ENCODE data around the gene MYLK. TPM values are rescaled to one million over a fixed set of nuclear protein-coding genes. Genes with fewer than 3 reads are reported as not detected.
A peak's percentile ranks its signal among the peaks of the same experiment; 100 is the strongest.

The MYLK gene
- total RNA-seq, 1 donor from 2014 or later, result 20.1 TPM

- Mint-ChIP-seq H3K4me1 (peaks cover 59% of the 10 kb centered on the region), H3K27me3 (ENCODE audit: low read depth) (no peaks in the 10 kb centered on the region), H3K9me3 (no peaks in the 10 kb centered on the region), H3K36me3 (ENCODE audit: low read depth) (peaks cover 6% of the 10 kb centered on the region), H3K27ac (ENCODE audit: unreplicated experiment) (peak overlapping the region; percentile 85), H3K4me3 (no peak overlapping the region)
- no peak for DNase-seq (ENCODE audit: low read depth, low spot score)
- no peak for TF ChIP-seq CTCF (conservative IDR thresholded peaks at IDR 0.05)
Measured at GRCh38 chr3:123634149-123635051, 249.7 kb downstream of the MYLK start.

- Mint-ChIP-seq H3K27me3 (ENCODE audit: low read depth) (no peaks in the 10 kb centered on the region), H3K4me1 (peaks cover 51% of the 10 kb centered on the region), H3K27ac (ENCODE audit: unreplicated experiment) (no peak overlapping the region), H3K9me3 (no peaks in the 10 kb centered on the region), H3K36me3 (ENCODE audit: low read depth) (peaks cover 6% of the 10 kb centered on the region), H3K4me3 (no peak overlapping the region)
- no peak for TF ChIP-seq CTCF (conservative IDR thresholded peaks at IDR 0.05)
- DNase-seq (ENCODE audit: low read depth, low spot score), result no peak
Measured at GRCh38 chr3:123633530-123633929, 250.6 kb downstream of the MYLK start.

- no peaks in the 10 kb centered on the region for H3K9me3 Mint-ChIP-seq
- H3K36me3 Mint-ChIP-seq (ENCODE audit: low read depth), result peaks cover 6% of the 10 kb centered on the region
- no peak for DNase-seq (ENCODE audit: low read depth, low spot score)
- no peaks in the 10 kb centered on the region for H3K27me3 Mint-ChIP-seq (ENCODE audit: low read depth)
- peak overlapping the region; percentile 88 for H3K27ac Mint-ChIP-seq (ENCODE audit: unreplicated experiment)
- peaks cover 48% of the 10 kb centered on the region for H3K4me1 Mint-ChIP-seq
- TF ChIP-seq CTCF (conservative IDR thresholded peaks at IDR 0.05), result no peak
- peak overlapping the region; percentile 36 for H3K4me3 Mint-ChIP-seq
Measured at GRCh38 chr3:123632161-123632655, 251.9 kb downstream of the MYLK start.

GRCh38 chr3:123629747-123630047 lies 254.4 kb downstream of the MYLK start:
- Mint-ChIP-seq H3K27ac (ENCODE audit: unreplicated experiment) (no peak overlapping the region), H3K36me3 (ENCODE audit: low read depth) (peaks cover 9% of the 10 kb centered on the region), H3K9me3 (no peaks in the 10 kb centered on the region), H3K27me3 (ENCODE audit: low read depth) (no peaks in the 10 kb centered on the region), H3K4me1 (peaks cover 23% of the 10 kb centered on the region), H3K4me3 (no peak overlapping the region)
- DNase-seq (ENCODE audit: low read depth, low spot score), result no peak
- TF ChIP-seq CTCF (conservative IDR thresholded peaks at IDR 0.05), result peak; percentile 20

- Mint-ChIP-seq H3K36me3 (ENCODE audit: low read depth) (peaks cover 9% of the 10 kb centered on the region), H3K4me3 (no peak overlapping the region), H3K27ac (ENCODE audit: unreplicated experiment) (peak overlapping the region; percentile 81), H3K27me3 (ENCODE audit: low read depth) (no peaks in the 10 kb centered on the region), H3K9me3 (no peaks in the 10 kb centered on the region), H3K4me1 (peaks cover 18% of the 10 kb centered on the region)
- no peak for TF ChIP-seq CTCF (conservative IDR thresholded peaks at IDR 0.05)
- DNase-seq (ENCODE audit: low read depth, low spot score), result no peak
Measured at GRCh38 chr3:123628996-123629746, 255.0 kb downstream of the MYLK start.

Data from neural crest cell (in vitro differentiated cells).